Activated T-helper 1 cell treated with anti-CD3 and anti-CD28 coated beads, Interleukin-2, amount 50 U/mL, for 16 hours (primary cell): ENCODE data around the gene KLRG1.

ENCODE experiments used
- DNase-seq, 2 donors: peaks; one replicate each; pipeline ENCODE4 v3.0.0-alpha.2; 2020; ENCODE audit warnings: low read depth in 1 of 2, low spot score in 1 of 2

KLRG1 gene

DNA sequence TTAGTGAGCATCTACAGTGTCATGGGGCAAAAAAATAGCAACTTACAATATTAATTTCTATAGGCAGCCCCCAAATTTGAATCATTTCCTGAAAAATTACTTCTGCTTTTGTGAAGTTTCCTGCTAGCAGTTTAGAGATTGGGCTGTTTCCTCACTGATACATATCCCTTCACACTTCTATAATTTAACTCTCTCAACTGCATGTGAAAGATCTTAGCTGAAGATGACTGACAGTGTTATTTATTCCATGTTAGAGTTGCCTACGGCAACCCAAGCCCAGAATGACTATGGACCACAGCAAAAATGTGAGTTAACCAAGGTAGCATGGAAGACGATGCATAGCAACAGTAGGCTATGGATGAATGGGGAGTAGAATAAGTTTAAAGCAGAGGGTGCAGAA is at the start of gene KLRG1:
Gene KLRG1 (plus strand): TSS at position 134 of the 400 bp plus-strand sequence. CDS start 90 bp downstream, at position 224.
- no peak for DNase-seq

DNA sequence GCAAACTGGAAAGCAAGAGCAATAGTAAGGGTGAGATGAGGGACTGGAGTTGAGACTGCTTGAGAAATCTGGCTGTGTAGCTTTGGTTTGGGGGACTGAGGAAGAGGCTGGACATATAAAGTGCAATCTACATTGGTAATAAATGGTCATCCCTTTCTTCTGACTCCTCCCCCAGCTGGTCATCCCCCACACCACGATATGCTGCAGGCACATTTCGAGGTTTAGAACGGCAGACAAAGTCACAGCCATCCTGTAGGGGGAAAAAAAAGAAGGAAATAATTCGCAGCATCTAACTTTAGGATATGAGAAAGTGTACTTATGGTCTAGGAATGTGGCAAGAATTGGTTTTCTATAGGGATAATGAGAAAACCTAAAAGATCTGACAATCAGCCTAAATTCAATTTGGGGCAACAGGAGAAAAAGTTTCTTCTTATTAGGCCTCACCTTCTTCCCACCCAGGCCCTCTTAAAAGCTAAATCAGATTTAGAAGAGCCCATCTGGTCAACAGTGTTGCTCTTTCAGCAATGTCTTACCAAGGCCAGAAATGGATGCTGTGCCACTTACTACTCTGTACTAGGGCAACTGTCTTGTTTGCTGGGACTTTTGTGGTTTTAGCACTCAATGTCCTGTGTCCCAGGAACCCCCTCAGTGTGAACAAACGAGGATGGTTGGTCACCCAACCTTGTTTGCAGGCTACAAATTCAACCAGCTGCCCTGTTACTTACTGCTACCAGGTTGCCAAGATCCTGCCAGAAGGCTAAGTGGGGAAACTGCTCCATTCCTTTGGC is 47.5 kb upstream of the KLRG1 start:
- DNase-seq: no peak

DNA sequence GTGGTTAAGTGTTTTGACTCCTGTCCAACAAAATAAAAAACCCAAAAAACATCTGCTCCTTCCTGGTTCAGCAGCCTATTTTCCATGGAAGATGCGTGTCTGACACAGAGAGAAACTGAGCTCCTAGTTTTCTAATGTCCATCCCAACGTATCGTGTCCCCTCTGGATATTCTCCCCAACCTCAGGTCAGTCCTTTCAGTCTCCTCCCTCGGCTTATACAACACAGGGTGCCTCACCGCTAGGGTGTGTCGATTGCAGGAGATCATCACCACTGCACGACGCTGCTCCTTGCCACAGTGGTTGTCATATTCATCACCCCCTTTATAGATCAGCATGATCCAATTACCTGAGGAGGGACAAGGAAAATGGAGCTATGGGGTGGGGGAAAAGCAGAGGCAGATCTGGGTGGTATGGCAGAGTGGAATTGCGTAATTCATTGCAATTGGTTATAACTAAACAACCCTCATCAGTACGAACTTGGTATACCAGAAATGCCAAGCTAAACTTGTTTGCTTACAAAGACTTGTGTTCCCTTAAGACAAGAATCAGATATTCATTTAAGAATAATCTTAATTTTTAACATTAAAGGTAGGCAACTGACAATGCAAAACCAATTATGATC is 45.7 kb upstream of the KLRG1 start:
- DNase-seq: no peak

DNA sequence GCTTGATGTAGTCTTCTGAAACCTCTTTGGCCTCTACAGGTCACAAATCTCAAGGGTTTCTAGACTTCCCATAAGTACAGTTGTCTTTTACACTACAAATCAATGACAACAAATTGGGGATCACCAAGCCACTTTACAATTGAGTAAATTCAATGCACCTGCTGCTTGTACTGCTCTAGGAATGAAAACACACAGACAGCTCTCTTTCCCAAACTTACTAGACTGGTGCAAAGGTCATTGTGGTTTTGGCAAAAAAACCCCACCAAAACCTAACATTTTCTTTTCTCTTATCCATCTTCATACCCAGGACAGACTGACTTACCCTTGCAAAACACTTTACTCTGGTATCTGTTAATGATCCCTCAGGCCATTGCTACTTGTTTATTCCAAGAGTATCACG is 42.6 kb upstream of the KLRG1 start:
- no peak for DNase-seq

- no peak for DNase-seq
Observed at GRCh38 chr12:8947737-8948136, 41.6 kb upstream of the KLRG1 start.

DNA sequence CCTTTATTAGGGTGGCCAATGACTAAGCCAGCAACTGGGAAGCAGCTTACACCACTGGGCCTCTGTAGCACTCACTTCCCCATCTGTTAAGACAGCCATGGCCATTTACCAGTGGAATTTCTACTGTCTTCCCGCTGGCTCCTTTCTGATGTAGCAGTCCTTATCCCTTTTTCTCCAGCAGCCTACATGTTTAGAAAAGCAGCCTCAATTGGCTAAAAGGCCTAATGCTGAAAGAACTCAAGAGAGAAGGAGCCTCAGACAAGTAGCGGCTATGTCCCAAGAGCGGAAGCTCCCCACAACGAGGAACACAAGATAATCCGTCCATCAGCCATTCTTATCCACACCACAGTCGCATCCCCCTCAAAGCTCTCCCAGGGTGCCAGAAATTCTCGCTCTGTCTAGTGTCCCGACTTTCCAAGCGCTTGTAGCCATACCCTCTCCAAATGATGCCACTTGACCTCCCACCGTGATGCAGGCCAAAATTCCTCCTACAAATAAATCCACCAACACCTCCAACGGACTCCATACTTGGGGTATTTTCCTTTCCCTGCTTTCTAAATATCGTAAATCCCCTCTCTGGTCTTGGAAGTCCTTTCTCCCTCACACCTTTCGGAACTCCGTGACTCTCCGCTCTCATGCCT is 40.5 kb upstream of the KLRG1 start:
- no peak for DNase-seq

DNA sequence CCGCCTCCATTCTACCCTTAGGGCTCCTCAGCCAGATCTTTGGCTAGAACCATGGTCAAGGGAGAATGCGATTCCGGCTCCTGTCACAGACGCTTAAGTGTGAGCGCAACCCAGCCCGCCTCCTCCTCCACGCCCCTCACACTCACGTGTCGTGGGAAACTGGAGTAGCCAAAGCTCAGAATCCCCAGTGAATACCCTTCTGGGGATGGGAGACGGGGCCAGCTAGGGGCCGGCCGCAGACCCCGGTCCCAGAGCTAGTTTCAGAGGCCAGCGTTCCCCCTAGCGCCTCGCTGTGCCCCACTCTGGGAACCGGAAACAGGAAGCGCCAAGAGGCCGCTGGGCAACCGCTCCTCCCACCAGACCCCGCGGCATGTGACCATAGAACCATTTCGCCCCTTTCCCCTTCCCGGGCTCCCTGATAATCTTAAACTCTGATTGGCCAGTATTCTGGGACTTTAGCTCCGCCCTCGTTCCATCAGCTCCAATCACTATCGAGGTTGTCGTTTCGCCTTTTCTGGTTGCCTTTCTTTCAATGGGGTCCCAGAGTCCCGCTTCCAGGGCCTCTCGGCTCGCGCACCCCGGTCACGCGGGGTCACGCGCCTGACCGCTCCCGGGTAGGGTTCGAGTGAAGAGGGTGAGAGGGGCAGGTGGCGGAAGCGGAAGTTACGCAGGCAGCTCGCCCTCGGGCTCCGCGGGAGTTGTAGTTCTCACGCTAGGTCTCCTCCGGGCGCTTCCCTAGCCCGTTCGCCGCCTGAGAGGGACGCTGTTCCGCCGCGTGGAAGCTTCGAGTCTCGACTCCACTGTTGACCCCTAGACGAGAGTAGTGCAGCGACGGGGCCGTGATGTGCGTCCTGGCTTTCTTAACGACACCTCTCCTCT is 39.8 kb upstream of the KLRG1 start, which contains the start of gene M6PR:
Gene M6PR (minus strand): TSS at position 304 of the 879 bp plus-strand sequence. CDS start 3,241 bp downstream, outside the sequence.
- DNase-seq: peak; percentile 75 to 81

DNA sequence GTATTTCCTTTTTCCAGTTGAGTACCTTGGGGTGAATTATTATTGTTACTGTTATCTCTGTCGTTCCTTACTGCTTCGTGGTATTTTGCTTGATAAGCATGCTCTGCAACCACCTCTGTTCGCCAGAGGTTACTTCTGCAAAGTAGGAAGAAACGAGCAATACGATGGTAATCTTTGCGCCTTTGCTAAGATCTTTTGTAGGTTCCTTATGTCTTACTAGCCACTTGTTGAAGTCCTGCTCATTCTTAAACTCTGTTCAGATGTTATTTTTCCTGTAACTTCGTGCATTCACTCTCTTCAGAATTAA is 39.2 kb upstream of the KLRG1 start:
- DNase-seq: no peak

GRCh38 chr12:8950702-8951478 is 38.5 kb upstream of the KLRG1 start:
- no peak for DNase-seq

GRCh38 chr12:8951744-8952143 is 37.6 kb upstream of the KLRG1 start:
- no peak for DNase-seq

GRCh38 chr12:8953773-8954402 is 35.5 kb upstream of the KLRG1 start:
- peak; percentile 19 to 25 for DNase-seq

DNA sequence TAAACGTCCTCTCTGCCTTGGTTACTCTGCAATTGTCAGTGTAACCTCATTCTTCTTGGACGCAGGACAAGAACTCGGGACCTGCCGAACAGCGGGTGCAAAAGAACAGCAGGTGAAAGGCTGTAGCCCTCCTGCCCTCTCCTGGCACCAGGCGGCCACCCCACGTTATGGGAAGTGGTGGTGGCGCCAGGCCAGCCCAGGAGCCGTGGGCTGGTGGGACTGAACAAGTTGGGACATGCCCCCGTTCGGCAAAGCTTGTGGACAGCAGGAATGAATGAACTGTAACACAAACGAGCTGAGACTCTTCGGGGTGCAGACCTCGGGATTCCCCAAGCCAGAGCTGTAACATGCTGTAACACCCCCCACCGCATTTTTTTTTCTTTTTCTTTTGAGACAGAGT is 33.3 kb upstream of the KLRG1 start:
- no peak for DNase-seq

DNA sequence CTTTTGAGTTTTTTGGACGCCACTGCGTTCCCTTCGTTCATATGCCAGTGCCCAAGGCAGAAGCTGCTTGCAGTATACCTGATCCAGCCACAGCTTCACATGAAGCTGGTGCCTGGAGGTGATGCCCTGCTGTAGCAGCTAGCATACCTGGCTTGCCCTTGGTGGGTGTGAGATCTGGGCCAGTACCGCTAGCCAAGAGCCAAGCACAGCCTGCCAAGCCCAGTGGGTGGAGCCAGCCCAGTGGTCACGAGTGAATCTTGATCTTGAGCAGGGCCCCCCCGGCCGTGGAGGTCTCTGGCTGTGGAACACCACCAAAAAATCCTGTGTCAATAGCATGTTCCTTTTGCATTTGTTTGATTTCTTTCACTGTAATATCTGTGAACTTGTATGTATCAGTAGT is 32.6 kb upstream of the KLRG1 start:
- DNase-seq: no peak

GRCh38 chr12:8957561-8957960 is 31.8 kb upstream of the KLRG1 start:
- DNase-seq: no peak

DNA sequence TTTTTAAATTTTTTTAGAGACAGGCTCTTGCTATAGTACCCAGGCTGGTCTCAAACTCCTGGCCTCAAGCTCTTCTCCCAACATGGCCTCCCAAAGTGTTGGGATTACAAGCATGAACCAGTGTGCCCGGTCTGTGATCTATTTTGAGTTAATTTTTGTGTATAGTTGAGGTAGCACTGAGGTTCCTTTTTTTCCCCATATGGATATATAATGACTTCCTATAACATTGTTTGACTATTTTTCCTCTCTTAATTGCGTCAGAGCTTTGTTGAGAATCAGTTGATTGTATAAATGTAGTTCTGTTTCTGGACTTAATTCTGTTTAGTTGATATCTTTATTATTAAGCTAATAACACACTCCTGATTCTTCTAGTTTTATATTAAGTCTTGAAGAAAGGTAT is 31.3 kb upstream of the KLRG1 start:
- no peak for DNase-seq

DNA sequence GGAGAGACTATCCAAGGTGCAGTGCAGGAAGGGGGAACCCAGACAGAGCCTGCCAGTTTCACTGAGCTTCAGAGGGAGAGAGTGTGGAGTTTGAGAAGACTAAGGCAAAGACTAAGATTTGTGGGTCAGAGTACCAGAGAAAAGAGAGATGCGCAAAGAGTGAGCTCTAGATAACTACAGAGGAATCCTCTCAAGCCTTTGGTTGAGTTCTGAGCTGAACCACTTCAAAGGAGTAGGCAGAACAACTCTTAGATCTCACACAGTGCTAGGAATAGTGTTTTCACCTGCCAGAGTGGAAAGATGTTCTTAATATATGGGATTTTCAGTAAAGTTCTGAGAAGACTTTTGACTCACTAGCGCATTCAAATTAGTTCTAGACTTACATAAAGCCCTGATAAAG is 29.2 kb upstream of the KLRG1 start:
- no peak for DNase-seq

DNA sequence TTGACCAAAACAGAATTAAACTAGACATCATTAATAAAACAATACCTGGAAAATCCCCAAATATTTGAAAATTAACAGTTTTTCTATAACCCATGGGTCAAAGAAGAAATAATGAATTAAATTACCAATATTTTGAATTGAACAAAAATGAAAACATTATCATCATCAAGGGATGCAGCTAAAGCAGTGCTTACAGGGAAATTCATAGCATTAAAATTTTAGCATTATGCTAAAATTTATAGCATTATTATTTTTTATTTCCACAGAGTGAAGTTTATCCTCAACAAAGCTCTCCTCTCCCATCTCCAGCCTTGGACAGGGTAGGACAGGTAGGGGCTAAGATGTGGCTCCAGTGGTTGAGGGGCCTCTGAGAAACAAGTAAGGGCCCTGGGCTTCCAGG is 20.6 kb upstream of the KLRG1 start:
- DNase-seq: no peak

DNA sequence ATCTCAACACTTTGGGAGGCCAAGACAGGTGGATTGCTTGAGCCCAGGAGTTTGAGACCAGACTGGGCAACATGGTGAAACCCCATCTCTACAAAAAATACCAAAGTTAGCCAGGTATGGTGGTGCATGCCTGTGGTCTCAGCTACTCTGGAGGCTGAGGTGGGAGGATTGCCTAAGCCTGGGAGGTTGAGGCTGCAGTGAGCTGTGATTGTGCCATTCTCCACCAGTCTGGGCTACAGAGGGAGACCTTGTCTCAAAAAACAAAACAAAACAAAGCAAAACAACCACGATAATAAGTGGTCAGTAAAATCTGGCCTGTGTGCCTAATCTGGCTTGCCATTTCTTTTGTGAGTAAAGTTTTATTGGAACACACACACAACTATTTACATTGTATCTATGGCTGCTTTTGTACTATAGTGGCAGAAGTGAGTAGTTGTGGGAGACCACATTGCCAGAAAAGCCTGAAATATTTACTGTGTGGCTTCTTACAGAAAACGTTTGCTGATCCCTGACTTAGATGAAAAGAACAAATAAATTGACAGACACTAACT is 19.4 kb upstream of the KLRG1 start:
- no peak for DNase-seq

GRCh38 chr12:8970432-8970831 is 18.9 kb upstream of the KLRG1 start:
- no peak for DNase-seq

DNA sequence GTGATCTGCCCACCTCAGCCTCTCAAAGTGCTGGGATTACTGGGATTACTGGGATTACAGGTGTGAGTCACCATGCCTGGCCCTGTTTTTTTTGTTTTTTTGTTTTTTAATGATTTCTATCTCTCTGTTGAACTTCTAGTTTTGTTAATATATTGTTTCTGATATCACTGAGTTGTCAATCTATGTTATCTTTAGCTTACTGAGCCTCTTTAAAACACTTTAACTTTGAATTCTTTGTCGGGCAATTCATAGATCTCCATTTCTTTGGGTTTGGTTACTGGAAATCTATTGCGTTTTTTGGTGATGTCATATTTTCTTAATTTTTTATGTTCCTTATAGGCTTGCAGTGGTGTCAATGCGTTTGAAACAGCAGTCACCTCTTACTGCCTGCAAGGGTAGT is 9.2 kb upstream of the KLRG1 start:
- DNase-seq: no peak
